ENCODE results near the gene TMEM245. TPM values are rescaled to one million over a fixed set of nuclear protein-coding genes. Genes with fewer than 3 reads are reported as not detected.

The TMEM245 gene
- total RNA-seq, 1 experiment from 2014 or later: 23.7 TPM

- H3K27ac ChIP-seq (ENCODE audit: low read length): no peak overlapping the region
- TF ChIP-seq EZH2 (IDR thresholded peaks at IDR 0.05; ENCODE audit: low read length, unreplicated experiment): no peak
- no peak for TF ChIP-seq EZH2phosphoT487 (IDR thresholded peaks at IDR 0.05; ENCODE audit: borderline replicate concordance, low read length)
- no peak for TF ChIP-seq CTCF (conservative IDR thresholded peaks at IDR 0.05; ENCODE audit: low read depth, low read length)
- H3K4me1 ChIP-seq (ENCODE audit: insufficient read depth, low read length): no peaks in the 10 kb centered on the region
- H3K9me2 ChIP-seq (replicated peaks; ENCODE audit: low read length): no peaks in the 10 kb centered on the region
- ChIA-PET POLR2A (ENCODE audit: unreplicated experiment) (no interaction called here), CTCF (no interaction called here)
- no peak overlapping the region for H3K4me2 ChIP-seq (ENCODE audit: low read length)
- H3K9ac ChIP-seq (ENCODE audit: low read length): no peak overlapping the region
- ATAC-seq: no peak
- no peak overlapping the region for H3K4me3 ChIP-seq (ENCODE audit: low read length)
- no peaks in the 10 kb centered on the region for H4K20me1 ChIP-seq (ENCODE audit: low read length)
- H3K9me3 ChIP-seq (ENCODE audit: low read length): no peaks in the 10 kb centered on the region
- no peaks in the 10 kb centered on the region for H3F3A ChIP-seq (ENCODE audit: low read length, unreplicated experiment)
- no peaks in the 10 kb centered on the region for H3K27me3 ChIP-seq (ENCODE audit: low read length)
- H2AFZ ChIP-seq (ENCODE audit: low read length): no peak overlapping the region
- no peak for DNase-seq
- no TSS peak for BruUV-seq (replicated peaks)
- intact Hi-C loops (cut with micrococcal nuclease): no loop called here
- H3K36me3 ChIP-seq (ENCODE audit: low read depth, low read length): no peaks in the 10 kb centered on the region
- H3K79me2 ChIP-seq (ENCODE audit: low read length): no peaks in the 10 kb centered on the region
These were observed 14.4 kb upstream of the TMEM245 start for GRCh38 chr9:109134167-109134578.

- H3K9me3 ChIP-seq (ENCODE audit: low read length): no peaks in the 10 kb centered on the region
- H3K9ac ChIP-seq (ENCODE audit: low read length): no peak overlapping the region
- no peak overlapping the region for H3K4me2 ChIP-seq (ENCODE audit: low read length)
- ATAC-seq (no peak), DNase-seq (no peak)
- no TSS peak for BruUV-seq (replicated peaks)
- POLR2A ChIA-PET (ENCODE audit: unreplicated experiment): no interaction called here
- H3K36me3 ChIP-seq (ENCODE audit: low read depth, low read length): no peaks in the 10 kb centered on the region
- no peak overlapping the region for H3K4me3 ChIP-seq (ENCODE audit: low read length)
- no peaks in the 10 kb centered on the region for H3K79me2 ChIP-seq (ENCODE audit: low read length)
- no peak overlapping the region for H3K27ac ChIP-seq (ENCODE audit: low read length)
- H3K9me2 ChIP-seq (replicated peaks; ENCODE audit: low read length): no peaks in the 10 kb centered on the region
- no peak overlapping the region for H2AFZ ChIP-seq (ENCODE audit: low read length)
- TF ChIP-seq EZH2 (IDR thresholded peaks at IDR 0.05; ENCODE audit: low read length, unreplicated experiment): no peak
- TF ChIP-seq EZH2phosphoT487 (IDR thresholded peaks at IDR 0.05; ENCODE audit: borderline replicate concordance, low read length): no peak
- TF ChIP-seq CTCF (conservative IDR thresholded peaks at IDR 0.05; ENCODE audit: low read depth, low read length): no peak
- H3K4me1 ChIP-seq (ENCODE audit: insufficient read depth, low read length): no peaks in the 10 kb centered on the region
- H4K20me1 ChIP-seq (ENCODE audit: low read length): no peaks in the 10 kb centered on the region
- CTCF ChIA-PET: no interaction called here
- H3F3A ChIP-seq (ENCODE audit: low read length, unreplicated experiment): no peaks in the 10 kb centered on the region
- H3K27me3 ChIP-seq (ENCODE audit: low read length): no peaks in the 10 kb centered on the region
- intact Hi-C loops (cut with micrococcal nuclease): no loop called here
These were observed 13.8 kb upstream of the TMEM245 start for GRCh38 chr9:109133533-109133932.

GRCh38 chr9:109132567-109133021 lies 12.8 kb upstream of the TMEM245 start:
- Histone ChIP-seq H3K27ac (ENCODE audit: low read length) (no peak overlapping the region), H2AFZ (ENCODE audit: low read length) (no peak overlapping the region), H3K79me2 (ENCODE audit: low read length) (no peaks in the 10 kb centered on the region), H3K27me3 (ENCODE audit: low read length) (no peaks in the 10 kb centered on the region), H3K9me3 (ENCODE audit: low read length) (no peaks in the 10 kb centered on the region), H3K4me1 (ENCODE audit: insufficient read depth, low read length) (no peaks in the 10 kb centered on the region), H3K4me3 (ENCODE audit: low read length) (no peak overlapping the region), H4K20me1 (ENCODE audit: low read length) (no peaks in the 10 kb centered on the region), H3K9me2 (replicated peaks; ENCODE audit: low read length) (no peaks in the 10 kb centered on the region), H3K9ac (ENCODE audit: low read length) (no peak overlapping the region), H3F3A (ENCODE audit: low read length, unreplicated experiment) (no peaks in the 10 kb centered on the region), H3K4me2 (ENCODE audit: low read length) (no peak overlapping the region), H3K36me3 (ENCODE audit: low read depth, low read length) (no peaks in the 10 kb centered on the region)
- TF ChIP-seq EZH2 (IDR thresholded peaks at IDR 0.05; ENCODE audit: low read length, unreplicated experiment): no peak
- no peak for TF ChIP-seq CTCF (conservative IDR thresholded peaks at IDR 0.05; ENCODE audit: low read depth, low read length)
- TF ChIP-seq EZH2phosphoT487 (IDR thresholded peaks at IDR 0.05; ENCODE audit: borderline replicate concordance, low read length): no peak
- no peak for DNase-seq
- no TSS peak for BruUV-seq (replicated peaks)
- intact Hi-C loops (cut with micrococcal nuclease): no loop called here
- POLR2A ChIA-PET (ENCODE audit: unreplicated experiment): no interaction called here
- CTCF ChIA-PET: no interaction called here
- no peak for ATAC-seq

All from PC-3 (cell line).